ENCODE results near the gene IPCEF1.

The IPCEF1 gene

DNA sequence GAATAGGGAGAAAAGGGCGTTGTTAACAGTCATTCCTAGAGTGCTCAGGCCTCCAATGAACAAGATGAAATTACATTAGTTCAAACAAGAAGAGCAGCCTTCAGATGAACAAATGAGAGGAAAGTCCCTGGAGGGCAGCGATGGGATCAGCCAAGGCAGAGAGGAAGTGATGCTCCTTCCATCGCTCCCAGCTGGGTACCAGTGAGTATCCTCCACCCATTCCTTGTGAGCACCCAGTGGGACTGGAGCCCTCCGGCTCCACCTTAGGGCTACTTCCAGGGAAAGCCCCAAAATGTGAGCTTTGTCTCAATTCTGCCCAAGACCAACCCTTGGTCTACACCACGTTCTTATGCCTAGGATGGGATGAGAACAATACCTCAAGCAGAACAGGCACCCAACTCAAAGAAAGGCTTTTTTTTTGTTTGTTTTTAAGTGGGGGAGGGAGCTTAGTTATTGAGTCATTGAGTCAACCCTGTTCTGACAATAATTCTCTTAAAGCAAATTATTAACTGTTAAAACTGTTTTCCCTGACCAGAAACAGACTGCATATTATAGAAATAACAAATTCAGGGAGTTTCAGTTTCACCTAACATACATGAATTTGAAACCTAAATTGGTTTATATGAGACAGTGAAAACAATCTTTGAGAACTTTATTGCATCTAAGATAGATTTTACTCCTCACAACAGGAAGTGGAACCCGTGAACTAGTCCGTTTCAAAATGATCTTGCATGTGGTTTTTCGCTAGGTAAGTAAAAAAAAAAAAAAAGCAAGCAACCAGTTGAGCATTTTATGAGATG lies 106.9 kb downstream of the IPCEF1 start:
- DNase-seq (ENCODE audit: extremely low read depth, low read depth) = no peak
- TF ChIP-seq, protein P1, sequence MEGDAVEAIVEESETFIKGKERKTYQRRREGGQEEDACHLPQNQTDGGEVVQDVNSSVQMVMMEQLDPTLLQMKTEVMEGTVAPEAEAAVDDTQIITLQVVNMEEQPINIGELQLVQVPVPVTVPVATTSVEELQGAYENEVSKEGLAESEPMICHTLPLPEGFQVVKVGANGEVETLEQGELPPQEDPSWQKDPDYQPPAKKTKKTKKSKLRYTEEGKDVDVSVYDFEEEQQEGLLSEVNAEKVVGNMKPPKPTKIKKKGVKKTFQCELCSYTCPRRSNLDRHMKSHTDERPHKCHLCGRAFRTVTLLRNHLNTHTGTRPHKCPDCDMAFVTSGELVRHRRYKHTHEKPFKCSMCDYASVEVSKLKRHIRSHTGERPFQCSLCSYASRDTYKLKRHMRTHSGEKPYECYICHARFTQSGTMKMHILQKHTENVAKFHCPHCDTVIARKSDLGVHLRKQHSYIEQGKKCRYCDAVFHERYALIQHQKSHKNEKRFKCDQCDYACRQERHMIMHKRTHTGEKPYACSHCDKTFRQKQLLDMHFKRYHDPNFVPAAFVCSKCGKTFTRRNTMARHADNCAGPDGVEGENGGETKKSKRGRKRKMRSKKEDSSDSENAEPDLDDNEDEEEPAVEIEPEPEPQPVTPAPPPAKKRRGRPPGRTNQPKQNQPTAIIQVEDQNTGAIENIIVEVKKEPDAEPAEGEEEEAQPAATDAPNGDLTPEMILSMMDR (IDR thresholded peaks at IDR 0.05; ENCODE audit: low read depth, low read length) = no peak

DNA sequence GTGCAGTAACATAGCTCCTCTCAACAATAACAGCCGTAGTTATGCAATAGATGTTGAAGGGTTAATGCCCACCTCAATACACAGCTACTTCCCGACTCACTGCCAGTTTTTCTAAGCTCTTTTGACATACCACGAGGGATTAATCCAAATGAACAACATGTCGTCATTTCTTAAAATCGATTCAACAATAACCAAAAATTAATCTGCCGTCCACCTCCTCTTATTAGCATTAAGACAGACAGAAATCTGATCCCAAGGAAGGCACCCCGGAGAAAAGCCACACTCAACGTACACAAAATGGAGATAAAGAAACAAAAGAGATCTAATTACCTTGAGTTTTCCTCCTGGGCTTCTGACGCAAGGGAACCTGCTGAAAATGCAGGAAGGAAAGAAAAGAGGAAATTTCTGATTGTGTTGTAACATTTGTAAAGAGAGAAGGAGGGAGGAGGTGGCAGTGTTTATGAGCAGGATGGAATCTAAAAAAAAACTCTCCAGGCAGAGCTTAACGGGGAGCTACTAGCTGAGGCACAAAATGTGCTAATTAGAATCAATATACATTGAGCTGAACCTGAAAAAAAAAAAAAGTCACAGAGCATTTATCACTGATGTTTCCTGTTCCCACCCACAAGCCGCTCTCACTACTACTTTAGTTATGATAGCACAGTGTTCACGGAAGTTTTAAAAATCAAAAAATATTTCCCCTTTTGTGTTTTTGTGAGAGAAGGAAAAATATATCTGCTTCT lies 109.3 kb downstream of the IPCEF1 start:
- DNase-seq (ENCODE audit: extremely low read depth, low read depth) = no peak
- TF ChIP-seq, protein P1 (IDR thresholded peaks at IDR 0.05; ENCODE audit: low read depth, low read length) = no peak

GRCh38 chr6:154246723-154247118 lies 109.9 kb downstream of the IPCEF1 start:
- TF ChIP-seq, protein P1 (IDR thresholded peaks at IDR 0.05; ENCODE audit: low read depth, low read length) = no peak
- no peak for DNase-seq (ENCODE audit: extremely low read depth, low read depth)

- no peak for DNase-seq (ENCODE audit: extremely low read depth, low read depth)
Measured at GRCh38 chr6:154245506-154245905, 111.1 kb downstream of the IPCEF1 start.

GRCh38 chr6:154243793-154244750 lies 112.5 kb downstream of the IPCEF1 start:
- TF ChIP-seq, protein P1 (IDR thresholded peaks at IDR 0.05; ENCODE audit: low read depth, low read length) = no peak
- DNase-seq (ENCODE audit: extremely low read depth, low read depth) = no peak

More at GRCh38 chr6:154245506-154245905, 111.1 kb downstream of the IPCEF1 start:
- TF ChIP-seq, protein P1 (IDR thresholded peaks at IDR 0.05; ENCODE audit: low read depth, low read length) = no peak

- no peak for DNase-seq (ENCODE audit: extremely low read depth, low read depth)
- TF ChIP-seq, protein P1 (IDR thresholded peaks at IDR 0.05; ENCODE audit: low read depth, low read length) = no peak
Measured at GRCh38 chr6:154242617-154243357, 113.8 kb downstream of the IPCEF1 start.
